Measurements from ENCODE around the gene HSPA1L.

The HSPA1L gene

GRCh38 chr6:31791324-31792089, 23.6 kb downstream of the HSPA1L start:
- H3K9me3 Mint-ChIP-seq, result no peaks in the 10 kb centered on the region
- H3K4me3 Mint-ChIP-seq, result no peak overlapping the region
- peaks cover 73% of the 10 kb centered on the region for H3K36me3 Mint-ChIP-seq (ENCODE audit: low read depth)
- H3K27me3 Mint-ChIP-seq, result no peaks in the 10 kb centered on the region
- peak overlapping the region; percentile 60 for H3K27ac Mint-ChIP-seq
- H3K4me1 Mint-ChIP-seq (ENCODE audit: low read depth), result peaks cover 38% of the 10 kb centered on the region
- DNase-seq, result peak; percentile 55

- peaks cover 3% of the 10 kb centered on the region for H3K4me1 Mint-ChIP-seq (ENCODE audit: low read depth)
- no peaks in the 10 kb centered on the region for H3K9me3 Mint-ChIP-seq
- no peak overlapping the region for H3K27ac Mint-ChIP-seq
- peaks cover 89% of the 10 kb centered on the region for H3K36me3 Mint-ChIP-seq (ENCODE audit: low read depth)
- no peaks in the 10 kb centered on the region for H3K27me3 Mint-ChIP-seq
- no peak for DNase-seq
- no peak overlapping the region for H3K4me3 Mint-ChIP-seq
Observed at GRCh38 chr6:31785475-31785874, 29.6 kb downstream of the HSPA1L start.

GRCh38 chr6:31784098-31784925, 30.8 kb downstream of the HSPA1L start:
- Mint-ChIP-seq H3K27ac (no peak overlapping the region), H3K27me3 (no peaks in the 10 kb centered on the region), H3K4me3 (no peak overlapping the region), H3K36me3 (ENCODE audit: low read depth) (peaks cover 93% of the 10 kb centered on the region), H3K4me1 (ENCODE audit: low read depth) (no peaks in the 10 kb centered on the region), H3K9me3 (no peaks in the 10 kb centered on the region)
- no peak for DNase-seq

- Mint-ChIP-seq H3K27ac (no peak overlapping the region), H3K4me3 (no peak overlapping the region), H3K36me3 (ENCODE audit: low read depth) (peaks cover 95% of the 10 kb centered on the region), H3K9me3 (no peaks in the 10 kb centered on the region), H3K4me1 (ENCODE audit: low read depth) (peaks cover 11% of the 10 kb centered on the region), H3K27me3 (no peaks in the 10 kb centered on the region)
- DNase-seq, result no peak
Observed at GRCh38 chr6:31782126-31782855, 32.8 kb downstream of the HSPA1L start.

- Mint-ChIP-seq H3K27ac (no peak overlapping the region), H3K9me3 (no peaks in the 10 kb centered on the region), H3K4me1 (ENCODE audit: low read depth) (peaks cover 19% of the 10 kb centered on the region), H3K36me3 (ENCODE audit: low read depth) (peaks cover 92% of the 10 kb centered on the region), H3K27me3 (no peaks in the 10 kb centered on the region), H3K4me3 (no peak overlapping the region)
- DNase-seq, result no peak
Observed at GRCh38 chr6:31781244-31782125, 33.6 kb downstream of the HSPA1L start.

- Mint-ChIP-seq H3K4me1 (ENCODE audit: low read depth) (peaks cover 23% of the 10 kb centered on the region), H3K36me3 (ENCODE audit: low read depth) (peaks cover 84% of the 10 kb centered on the region)
Observed at GRCh38 chr6:31780507-31781243, 34.4 kb downstream of the HSPA1L start.

GRCh38 chr6:31779908-31780307, 35.2 kb downstream of the HSPA1L start:
- Mint-ChIP-seq H3K36me3 (ENCODE audit: low read depth) (peaks cover 76% of the 10 kb centered on the region), H3K4me3 (no peak overlapping the region), H3K27me3 (no peaks in the 10 kb centered on the region), H3K27ac (no peak overlapping the region), H3K4me1 (ENCODE audit: low read depth) (peaks cover 29% of the 10 kb centered on the region), H3K9me3 (no peaks in the 10 kb centered on the region)
- no peak for DNase-seq

More at GRCh38 chr6:31780507-31781243, 34.4 kb downstream of the HSPA1L start:
- no peaks in the 10 kb centered on the region for H3K27me3 Mint-ChIP-seq
- no peak overlapping the region for H3K4me3 Mint-ChIP-seq
- DNase-seq, result no peak
- no peaks in the 10 kb centered on the region for H3K9me3 Mint-ChIP-seq
- peak overlapping the region; percentile 57 for H3K27ac Mint-ChIP-seq

GRCh38 chr6:31778999-31779885, 35.8 kb downstream of the HSPA1L start:
- Mint-ChIP-seq H3K9me3 (no peaks in the 10 kb centered on the region), H3K4me3 (no peak overlapping the region), H3K27me3 (no peaks in the 10 kb centered on the region), H3K27ac (no peak overlapping the region), H3K4me1 (ENCODE audit: low read depth) (peaks cover 30% of the 10 kb centered on the region), H3K36me3 (ENCODE audit: low read depth) (peaks cover 70% of the 10 kb centered on the region)
- no peak for DNase-seq

- peaks cover 60% of the 10 kb centered on the region for H3K36me3 Mint-ChIP-seq (ENCODE audit: low read depth)
- H3K27ac Mint-ChIP-seq, result peak overlapping the region; percentile 71
- no peaks in the 10 kb centered on the region for H3K27me3 Mint-ChIP-seq
- H3K4me1 Mint-ChIP-seq (ENCODE audit: low read depth), result peaks cover 35% of the 10 kb centered on the region
- H3K9me3 Mint-ChIP-seq, result no peaks in the 10 kb centered on the region
- H3K4me3 Mint-ChIP-seq, result no peak overlapping the region
- no peak for DNase-seq
Observed at GRCh38 chr6:31778193-31778592, 36.9 kb downstream of the HSPA1L start.

- peaks cover 55% of the 10 kb centered on the region for H3K36me3 Mint-ChIP-seq (ENCODE audit: low read depth)
Observed at GRCh38 chr6:31777667-31778050, 37.4 kb downstream of the HSPA1L start.

GRCh38 chr6:31776989-31777666, 38.0 kb downstream of the HSPA1L start, which contains the start of gene VWA7:
Gene VWA7, minus strand, starts transcription at chr6:31777328. Its CDS starts 549 bp downstream, at chr6:31776779.
- no peaks in the 10 kb centered on the region for H3K27me3 Mint-ChIP-seq
- H3K9me3 Mint-ChIP-seq, result no peaks in the 10 kb centered on the region
- DNase-seq, result peak; percentile 85
- peak within 1 kb of the TSS; percentile 71 for H3K27ac Mint-ChIP-seq
- peaks cover 50% of the 10 kb centered on the region for H3K36me3 Mint-ChIP-seq (ENCODE audit: low read depth)
- H3K4me1 Mint-ChIP-seq (ENCODE audit: low read depth), result peaks cover 44% of the 10 kb centered on the region
- H3K4me3 Mint-ChIP-seq, result peak within 1 kb of the TSS; percentile 46

More at GRCh38 chr6:31777667-31778050, 37.4 kb downstream of the HSPA1L start:
- Mint-ChIP-seq H3K27ac (peak overlapping the region; percentile 71), H3K4me1 (ENCODE audit: low read depth) (peaks cover 41% of the 10 kb centered on the region), H3K9me3 (no peaks in the 10 kb centered on the region), H3K27me3 (no peaks in the 10 kb centered on the region), H3K4me3 (no peak overlapping the region)
- DNase-seq, result no peak

GRCh38 chr6:31776485-31776988, 38.5 kb downstream of the HSPA1L start:
- H3K27me3 Mint-ChIP-seq, result no peaks in the 10 kb centered on the region
- DNase-seq, result no peak
- peaks cover under 1% of the 10 kb centered on the region for H3K9me3 Mint-ChIP-seq
- peaks cover 47% of the 10 kb centered on the region for H3K4me1 Mint-ChIP-seq (ENCODE audit: low read depth)
- H3K36me3 Mint-ChIP-seq (ENCODE audit: low read depth), result peaks cover 44% of the 10 kb centered on the region
- H3K4me3 Mint-ChIP-seq, result peak overlapping the region; percentile 29
- H3K27ac Mint-ChIP-seq, result peak overlapping the region; percentile 71

Data from activated T-cell treated with anti-CD3 and anti-CD28 coated beads, Interleukin-2, amount 50 U/mL, for 24 hours (primary cell).